SU-DHL-6 (cell line): ENCODE measurements around the gene SQOR.

Experiments used
- H2AFZ ChIP-seq: fragments of 200-600 bp; sonication (generic); 2 replicates; pipeline ENCODE4 v1.6.1; 2014; ENCODE audit warnings: low read depth, mild to moderate bottlenecking, moderate library complexity, mixed read lengths, antibody characterized with exemption, low read length; ENCODE audit not compliant: severe bottlenecking
- H3F3A ChIP-seq: fragments of 200-600 bp; shearing (Covaris generic); 2 replicates; pipeline ENCODE4 v1.6.0; 2016; ENCODE audit warnings: antibody characterized with exemption, mild to moderate bottlenecking; ENCODE audit not compliant: insufficient read depth
- H3K27ac ChIP-seq: fragments of 200-600 bp; sonication (generic); 2 replicates; pipeline ENCODE4 v1.5.1; 2016; ENCODE audit warnings: low read depth, mild to moderate bottlenecking, low read length, moderate library complexity, mixed read lengths
- H3K27me3 ChIP-seq: fragments of 200-600 bp; sonication (generic), shearing (Covaris generic); 2 replicates; pipeline ENCODE4 v1.6.0; 2014; ENCODE audit warnings: mild to moderate bottlenecking, low read length
- H3K36me3 ChIP-seq: fragments of 200-600 bp; sonication (generic); 2 replicates; pipeline ENCODE4 v1.6.1; 2014; ENCODE audit warnings: mild to moderate bottlenecking, low read length, mixed read lengths
- H3K4me2 ChIP-seq: fragments of 300-600, 200-600 bp; shearing (Covaris generic), sonication (generic); 2 replicates; pipeline ENCODE4 v1.6.0; 2014; ENCODE audit warnings: low read length, low read depth, mild to moderate bottlenecking; ENCODE audit not compliant: poor library complexity, severe bottlenecking
- H3K4me3 ChIP-seq: fragments of 200-600 bp; sonication (generic); 2 replicates; pipeline ENCODE4 v1.5.1; 2014; ENCODE audit warnings: antibody characterized with exemption, low read length, mild to moderate bottlenecking, mixed read lengths; ENCODE audit not compliant: insufficient read depth, poor library complexity, severe bottlenecking
- H3K79me2 ChIP-seq: fragments of 200-600 bp; sonication (generic); 2 replicates; pipeline ENCODE4 v1.6.1; 2014; ENCODE audit warnings: mild to moderate bottlenecking, low read length, moderate library complexity; ENCODE audit not compliant: insufficient read depth
- H3K9ac ChIP-seq: fragments of 200-600 bp; sonication (generic); 2 replicates; pipeline ENCODE4 v1.7.0; 2014; ENCODE audit warnings: mild to moderate bottlenecking, low read length
- H3K9me2 ChIP-seq: fragments of 200-600 bp; sonication (generic); replicated peaks from 2 replicates; pipeline ENCODE4 v1.6.1; 2014; ENCODE audit warnings: low read length; ENCODE audit not compliant: insufficient read depth
- H3K9me3 ChIP-seq: fragments of 200-600 bp; sonication (generic); 2 replicates; pipeline ENCODE4 v1.6.1; 2014; ENCODE audit warnings: low read length, mixed read lengths; ENCODE audit not compliant: insufficient read depth
- H4K20me1 ChIP-seq: fragments of 200-600 bp; sonication (generic); 2 replicates; pipeline ENCODE4 v1.6.1; 2014; ENCODE audit warnings: low read depth, mild to moderate bottlenecking, antibody characterized with exemption, low read length, moderate library complexity, mixed read lengths
- EZH2phosphoT487 ChIP-seq: fragments of 200-600 bp; sonication (generic), shearing (Covaris generic); conservative IDR thresholded peaks from 2 replicates; pipeline ENCODE4 v1.6.1; 2018; ENCODE audit warnings: mild to moderate bottlenecking, antibody characterized with exemption, low read length, moderate library complexity, mixed read lengths
- TF ChIP-seq, protein P1 (sequence below): fragments of 200-600 bp; sonication (generic); IDR thresholded peaks from one replicate; pipeline ENCODE4 v1.5.1; 2017; ENCODE audit warnings: antibody characterized with exemption, mild to moderate bottlenecking, low read length, moderate library complexity; ENCODE audit not compliant: insufficient read depth, poor library complexity, severe bottlenecking

The SQOR gene

DNA sequence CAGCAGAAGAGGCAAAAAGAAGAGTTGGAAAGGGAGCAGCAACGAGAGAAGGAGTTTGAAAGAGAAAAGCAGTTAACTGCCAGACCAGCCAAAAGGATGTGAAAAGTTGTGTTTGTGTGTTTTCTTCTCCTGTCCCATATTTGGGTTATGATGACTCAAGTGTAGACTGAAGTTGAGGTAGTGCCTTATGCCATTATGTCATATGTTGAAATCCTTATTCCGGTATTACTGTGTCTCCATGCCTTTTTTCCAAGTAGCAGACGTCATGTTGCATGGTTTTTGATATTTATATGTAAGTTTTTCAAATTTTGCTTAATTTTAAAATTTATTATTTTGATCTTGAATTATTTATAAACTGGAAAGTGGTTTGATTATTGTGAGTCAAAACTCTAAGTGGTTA lies 28.4 kb upstream of the SQOR start:
- peaks cover 51% of the 10 kb centered on the region for H3F3A ChIP-seq
- H3K4me3 ChIP-seq: no peak overlapping the region
- H3K4me2 ChIP-seq: peak overlapping the region; percentile 32
- TF ChIP-seq, protein P1, sequence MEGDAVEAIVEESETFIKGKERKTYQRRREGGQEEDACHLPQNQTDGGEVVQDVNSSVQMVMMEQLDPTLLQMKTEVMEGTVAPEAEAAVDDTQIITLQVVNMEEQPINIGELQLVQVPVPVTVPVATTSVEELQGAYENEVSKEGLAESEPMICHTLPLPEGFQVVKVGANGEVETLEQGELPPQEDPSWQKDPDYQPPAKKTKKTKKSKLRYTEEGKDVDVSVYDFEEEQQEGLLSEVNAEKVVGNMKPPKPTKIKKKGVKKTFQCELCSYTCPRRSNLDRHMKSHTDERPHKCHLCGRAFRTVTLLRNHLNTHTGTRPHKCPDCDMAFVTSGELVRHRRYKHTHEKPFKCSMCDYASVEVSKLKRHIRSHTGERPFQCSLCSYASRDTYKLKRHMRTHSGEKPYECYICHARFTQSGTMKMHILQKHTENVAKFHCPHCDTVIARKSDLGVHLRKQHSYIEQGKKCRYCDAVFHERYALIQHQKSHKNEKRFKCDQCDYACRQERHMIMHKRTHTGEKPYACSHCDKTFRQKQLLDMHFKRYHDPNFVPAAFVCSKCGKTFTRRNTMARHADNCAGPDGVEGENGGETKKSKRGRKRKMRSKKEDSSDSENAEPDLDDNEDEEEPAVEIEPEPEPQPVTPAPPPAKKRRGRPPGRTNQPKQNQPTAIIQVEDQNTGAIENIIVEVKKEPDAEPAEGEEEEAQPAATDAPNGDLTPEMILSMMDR: no peak
- no peak for TF ChIP-seq EZH2phosphoT487
- H4K20me1 ChIP-seq: no peaks in the 10 kb centered on the region
- no peaks in the 10 kb centered on the region for H3K27me3 ChIP-seq
- H3K9me2 ChIP-seq: no peaks in the 10 kb centered on the region
- H3K27ac ChIP-seq: peak overlapping the region; percentile 53
- no peak overlapping the region for H2AFZ ChIP-seq
- no peaks in the 10 kb centered on the region for H3K9me3 ChIP-seq
- peaks cover 45% of the 10 kb centered on the region for H3K36me3 ChIP-seq
- no peak overlapping the region for H3K9ac ChIP-seq
- H3K79me2 ChIP-seq: peaks cover 21% of the 10 kb centered on the region

DNA sequence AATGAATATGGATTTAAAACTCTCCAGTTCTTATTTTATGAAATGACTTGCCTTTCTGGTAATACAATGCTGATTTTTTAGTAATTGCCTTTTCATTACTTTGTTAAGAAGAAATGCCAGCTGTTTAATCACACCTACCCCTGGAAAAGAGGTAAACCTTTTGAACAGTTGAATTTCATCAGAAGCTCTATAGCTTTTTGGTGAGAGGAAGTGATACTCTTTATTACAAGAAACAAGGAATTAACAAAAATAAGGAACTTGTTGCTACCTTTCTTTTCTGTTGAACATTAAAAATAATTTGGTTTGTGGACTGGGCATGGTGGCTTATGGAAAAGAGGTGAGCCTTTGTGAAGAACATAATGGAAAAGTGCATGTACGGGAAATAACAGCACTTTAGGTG lies 28.0 kb upstream of the SQOR start:
- H2AFZ ChIP-seq: no peak overlapping the region
- H3K9me2 ChIP-seq: no peaks in the 10 kb centered on the region
- peak overlapping the region; percentile 32 for H3K4me2 ChIP-seq
- H4K20me1 ChIP-seq: no peaks in the 10 kb centered on the region
- TF ChIP-seq, protein P1: no peak
- TF ChIP-seq EZH2phosphoT487: no peak
- H3F3A ChIP-seq: peaks cover 47% of the 10 kb centered on the region
- peak overlapping the region; percentile 53 for H3K27ac ChIP-seq
- H3K79me2 ChIP-seq: peaks cover 16% of the 10 kb centered on the region
- no peaks in the 10 kb centered on the region for H3K27me3 ChIP-seq
- H3K9me3 ChIP-seq: no peaks in the 10 kb centered on the region
- H3K36me3 ChIP-seq: peaks cover 45% of the 10 kb centered on the region
- H3K4me3 ChIP-seq: no peak overlapping the region
- H3K9ac ChIP-seq: no peak overlapping the region

DNA sequence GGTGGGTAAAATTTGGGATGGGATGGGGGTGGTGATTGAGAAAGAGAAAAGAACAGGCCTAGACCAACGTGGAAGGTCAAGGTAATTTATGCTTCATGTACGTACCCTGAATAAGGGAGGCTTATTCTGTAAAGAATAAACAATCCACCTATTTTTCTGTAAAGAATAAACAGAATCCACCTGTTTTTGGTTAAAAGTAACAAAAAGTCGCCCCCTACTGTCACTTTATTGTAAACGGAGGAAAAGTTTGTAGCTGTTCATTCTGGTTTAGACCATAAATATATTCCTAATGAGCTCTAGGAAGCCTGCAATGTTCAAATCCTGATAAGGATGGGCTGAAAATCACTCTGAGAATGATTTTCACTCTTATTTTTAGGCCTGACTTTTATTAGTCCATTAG lies 23.5 kb upstream of the SQOR start:
- no peaks in the 10 kb centered on the region for H3K9me3 ChIP-seq

More for the DNA sequence above, 23.5 kb upstream of the SQOR start:
- no peaks in the 10 kb centered on the region for H3K79me2 ChIP-seq
- H3K27me3 ChIP-seq: no peaks in the 10 kb centered on the region
- no peak overlapping the region for H3K4me3 ChIP-seq
- H4K20me1 ChIP-seq: no peaks in the 10 kb centered on the region
- no peak overlapping the region for H3K4me2 ChIP-seq
- H3K9me2 ChIP-seq: no peaks in the 10 kb centered on the region
- no peak overlapping the region for H3K27ac ChIP-seq
- H3K9ac ChIP-seq: no peak overlapping the region
- peaks cover 14% of the 10 kb centered on the region for H3F3A ChIP-seq
- no peak overlapping the region for H2AFZ ChIP-seq
- no peak for TF ChIP-seq EZH2phosphoT487
- TF ChIP-seq, protein P1: peak; percentile 55
- H3K36me3 ChIP-seq: peaks cover 23% of the 10 kb centered on the region
